HG03103 (cell line): ENCODE data around the gene HDAC11.

ENCODE experiments used
- ATAC-seq: cut with Tn5 transposase; IDR thresholded peaks from one replicate; pipeline ENCODE4 v1.9.1; 2021; ENCODE audit warnings: low read depth; ENCODE audit not compliant: unreplicated experiment

The HDAC11 gene

GRCh38 chr3:13537244-13537908 is 57.3 kb downstream of the HDAC11 start:
- no peak for ATAC-seq

GRCh38 chr3:13537909-13538296 is 57.8 kb downstream of the HDAC11 start:
- no peak for ATAC-seq

DNA sequence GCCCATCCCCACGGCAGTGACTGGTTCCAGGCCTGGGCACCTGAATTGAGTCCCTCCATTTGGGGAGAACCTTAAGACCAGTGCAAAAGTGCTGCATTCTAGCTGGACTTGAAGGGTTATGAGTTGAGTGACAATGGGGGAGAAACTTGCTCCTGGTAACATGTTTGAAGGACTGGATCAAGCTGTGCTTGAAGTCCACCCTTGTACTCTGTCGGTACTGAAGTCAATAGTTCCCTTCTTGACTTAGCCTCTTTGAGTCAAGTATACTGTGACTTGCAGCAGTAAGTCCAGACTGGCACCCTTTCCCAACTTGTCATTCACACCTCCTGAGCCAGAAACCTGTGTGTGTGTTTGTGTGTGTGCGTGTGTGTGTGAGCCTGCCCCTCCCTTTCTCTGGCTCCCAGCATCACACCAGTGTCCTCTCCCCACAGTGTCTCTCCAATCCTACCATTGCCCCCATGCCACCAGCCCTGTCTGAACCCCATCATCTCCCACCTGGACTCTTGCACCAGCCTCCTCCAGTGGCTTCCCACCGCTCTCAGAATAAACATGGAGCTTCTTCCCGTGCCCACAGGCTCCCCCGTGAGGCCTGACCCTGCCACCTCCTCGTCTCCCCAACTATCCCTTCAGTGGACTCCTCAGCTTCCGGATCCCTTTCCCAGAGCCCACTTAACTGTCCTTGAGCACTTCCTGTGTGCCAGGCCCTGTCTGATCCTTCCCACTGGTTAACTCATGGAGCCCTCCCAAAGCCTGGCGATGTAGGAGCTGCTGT is 58.6 kb downstream of the HDAC11 start:
- no peak for ATAC-seq

- ATAC-seq: no peak
These were observed 59.2 kb downstream of the HDAC11 start for GRCh38 chr3:13539292-13539638.

DNA sequence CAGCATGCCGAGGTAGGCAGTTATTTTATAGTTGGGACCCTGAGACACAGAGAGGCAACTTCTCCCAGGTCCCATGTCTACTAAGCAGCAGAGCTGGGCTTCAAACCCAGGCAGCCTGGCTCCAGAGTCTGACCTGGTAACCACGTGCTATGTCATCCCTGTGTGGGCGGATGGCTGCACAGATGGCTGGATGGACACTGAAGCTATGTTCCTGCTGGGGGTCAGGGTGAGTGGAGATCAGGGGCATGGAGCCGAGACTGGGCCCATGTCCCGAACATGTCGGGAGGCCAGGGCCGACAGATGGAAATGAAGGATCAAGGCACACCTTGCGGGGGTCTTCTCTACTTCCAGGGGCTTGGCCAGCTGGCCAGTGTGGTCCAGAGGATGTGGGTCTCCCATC is 59.6 kb downstream of the HDAC11 start:
- no peak for ATAC-seq

DNA sequence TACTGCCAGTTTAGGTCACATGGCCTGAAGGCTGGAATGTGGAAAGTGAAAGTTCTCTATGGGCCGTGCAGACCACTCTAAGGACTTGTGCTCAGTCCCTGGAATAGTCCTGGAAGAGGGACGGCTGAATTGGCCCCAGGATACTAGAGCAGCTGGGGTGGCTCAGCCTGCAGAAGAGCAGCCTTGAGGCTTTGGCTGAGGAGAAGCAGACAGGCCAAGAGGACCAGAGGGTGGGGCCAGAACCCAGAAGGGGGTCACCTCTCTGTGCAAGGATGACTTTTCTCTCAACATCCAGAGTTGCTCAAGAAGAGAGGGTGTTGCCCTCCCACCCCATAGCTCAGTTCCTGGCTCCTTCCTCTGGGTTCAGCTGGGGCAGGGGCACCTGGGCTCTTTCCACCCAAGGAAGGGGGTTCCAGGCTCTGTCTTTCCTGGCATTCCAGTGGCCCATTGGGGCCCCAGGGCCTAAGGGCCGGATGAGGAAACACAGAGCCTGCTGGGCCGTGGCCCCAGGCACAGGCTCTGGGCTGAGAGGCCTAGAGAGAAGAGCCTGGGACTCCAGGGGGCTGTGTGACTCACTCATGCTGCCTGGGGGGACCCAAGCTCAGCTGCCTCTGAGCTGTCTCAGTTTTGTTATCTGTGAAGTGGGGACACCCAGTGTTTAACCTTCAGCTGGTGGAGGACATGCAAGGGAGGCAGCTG is 60.3 kb downstream of the HDAC11 start:
- no peak for ATAC-seq

DNA sequence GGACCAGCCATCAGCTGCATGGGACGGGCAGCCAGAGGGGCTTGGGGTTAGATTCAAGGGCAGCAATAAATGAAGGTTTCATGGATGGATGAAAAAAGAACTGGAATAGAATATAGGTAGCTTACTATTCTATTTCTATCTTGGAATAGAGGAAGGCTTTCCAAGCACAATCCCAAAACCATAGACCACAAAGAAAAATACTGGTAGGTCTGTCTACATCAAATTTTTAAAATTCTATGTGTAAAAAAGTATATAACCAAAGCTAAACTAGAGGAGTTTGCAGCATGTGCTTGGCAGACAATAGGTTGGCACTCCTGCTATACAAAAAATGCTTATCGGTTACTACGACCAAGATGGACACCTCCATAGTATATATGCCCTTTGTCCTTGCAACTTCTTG is 61.6 kb downstream of the HDAC11 start:
- no peak for ATAC-seq

DNA sequence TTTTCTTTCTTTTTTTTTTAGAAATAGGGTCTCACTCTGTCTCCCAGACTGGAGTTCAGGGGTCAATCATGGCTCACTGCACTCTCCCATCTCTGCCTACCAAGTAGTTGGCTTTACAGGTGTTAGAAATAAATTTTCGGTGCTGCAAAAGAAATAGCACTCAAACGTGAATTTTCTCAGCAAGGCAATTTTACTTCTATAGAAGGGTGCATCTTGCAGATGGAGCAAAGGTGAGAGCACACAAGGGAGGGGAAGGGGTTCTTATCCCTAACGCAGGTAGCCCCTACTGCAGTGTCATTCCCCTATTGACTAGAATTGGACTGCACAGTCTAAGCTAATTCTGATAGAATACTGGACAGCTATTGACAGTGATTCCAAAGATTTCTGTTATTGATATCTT is 62.0 kb downstream of the HDAC11 start:
- ATAC-seq: no peak

DNA sequence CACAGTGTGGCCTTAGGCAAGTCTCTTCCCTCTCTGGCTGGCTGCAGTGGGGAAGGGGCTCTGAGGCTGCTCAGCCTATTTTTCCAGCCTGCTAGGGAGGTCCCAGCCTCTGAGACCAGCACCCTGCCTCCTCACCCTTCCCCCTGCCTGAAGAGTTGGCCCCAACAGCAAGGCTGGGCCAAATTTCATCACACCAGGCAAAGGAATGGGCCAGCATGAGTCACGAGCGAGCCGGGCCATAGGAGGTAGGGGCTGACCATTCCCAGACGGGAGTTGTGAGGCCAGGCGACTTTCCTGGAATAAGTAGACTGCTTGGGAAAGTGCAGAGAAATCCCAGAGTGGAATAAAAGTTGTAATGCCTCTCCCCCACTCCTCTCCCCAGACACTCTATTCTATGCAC is 63.1 kb downstream of the HDAC11 start:
- ATAC-seq: no peak

DNA sequence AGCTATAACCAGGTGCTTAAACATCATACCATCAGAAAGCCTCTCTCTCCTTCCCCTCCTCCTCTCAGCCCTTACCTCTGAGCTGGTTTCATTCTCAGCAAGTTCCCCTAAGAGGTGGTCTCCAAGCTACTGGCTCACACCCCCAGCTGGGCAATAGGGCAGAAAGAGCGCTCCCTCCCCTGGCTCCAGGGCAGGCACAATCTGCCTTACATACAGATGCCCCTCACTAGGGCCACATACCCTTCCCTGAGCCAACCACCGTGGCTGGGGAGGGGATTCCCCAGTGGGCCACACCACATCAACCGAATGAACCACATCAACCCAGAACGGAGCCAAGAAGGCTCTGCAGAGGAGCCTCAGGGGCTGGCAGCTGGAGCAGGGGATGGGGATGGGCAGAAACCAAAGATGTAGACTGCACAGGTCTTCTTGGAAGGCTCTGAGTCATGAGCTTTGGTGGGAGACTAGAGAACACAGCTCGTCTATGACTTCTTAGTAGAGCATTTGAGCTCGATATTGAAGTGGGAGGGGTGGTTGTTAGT is 64.3 kb downstream of the HDAC11 start:
- ATAC-seq: no peak

- no peak for ATAC-seq
These were observed 65.0 kb downstream of the HDAC11 start for GRCh38 chr3:13544951-13545651.

DNA sequence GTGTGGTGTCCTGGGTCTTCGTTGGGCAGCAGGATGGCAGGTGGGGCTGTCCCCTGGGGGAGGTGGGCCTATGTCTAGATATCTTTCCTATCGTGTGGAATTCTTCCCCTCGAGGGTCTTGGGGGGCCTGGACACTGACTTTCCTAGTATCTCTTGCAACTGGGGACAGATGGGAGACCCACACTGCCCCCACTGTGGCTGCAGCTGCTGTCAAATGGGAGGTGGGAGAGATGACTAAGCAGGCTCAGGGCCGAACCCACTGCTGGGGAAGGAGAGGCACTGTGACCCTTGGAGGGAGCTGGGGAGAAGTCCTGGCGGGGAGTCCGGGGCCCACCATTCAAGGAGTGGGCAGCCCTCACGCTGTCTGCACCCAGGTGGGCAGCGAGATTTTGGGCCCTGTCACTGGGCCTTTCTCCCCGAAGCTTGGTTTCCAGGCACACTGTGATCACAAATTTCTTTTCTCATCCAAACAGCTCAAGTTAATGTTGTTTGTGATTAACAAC is 65.9 kb downstream of the HDAC11 start:
- ATAC-seq: no peak

DNA sequence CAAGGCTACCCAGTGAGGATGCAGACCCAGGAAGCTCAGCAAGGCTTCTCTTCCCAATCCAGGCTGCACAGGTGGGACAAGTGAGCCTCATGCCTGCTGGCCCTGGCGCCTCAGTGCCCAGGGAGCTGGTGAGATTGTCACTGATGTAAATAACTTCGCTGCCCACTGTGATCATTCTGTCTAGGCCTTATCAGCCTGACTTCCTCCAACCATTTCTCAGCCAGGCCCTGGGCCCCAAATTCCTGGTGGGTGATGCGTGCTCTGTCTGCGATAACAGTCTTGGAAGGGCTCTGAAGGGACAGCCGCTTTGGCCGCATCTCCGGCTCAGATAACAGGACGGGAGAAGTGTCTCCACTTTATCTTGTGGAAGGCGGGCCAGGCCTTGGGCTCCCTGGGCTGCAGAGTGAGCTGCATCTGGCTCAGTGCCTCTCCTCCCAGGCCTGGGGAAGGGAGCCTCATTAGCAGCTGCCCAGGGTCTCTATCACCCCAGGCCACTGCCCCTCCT is 66.6 kb downstream of the HDAC11 start:
- ATAC-seq: no peak

- no peak for ATAC-seq
These were observed 67.7 kb downstream of the HDAC11 start for GRCh38 chr3:13547591-13548371.

DNA sequence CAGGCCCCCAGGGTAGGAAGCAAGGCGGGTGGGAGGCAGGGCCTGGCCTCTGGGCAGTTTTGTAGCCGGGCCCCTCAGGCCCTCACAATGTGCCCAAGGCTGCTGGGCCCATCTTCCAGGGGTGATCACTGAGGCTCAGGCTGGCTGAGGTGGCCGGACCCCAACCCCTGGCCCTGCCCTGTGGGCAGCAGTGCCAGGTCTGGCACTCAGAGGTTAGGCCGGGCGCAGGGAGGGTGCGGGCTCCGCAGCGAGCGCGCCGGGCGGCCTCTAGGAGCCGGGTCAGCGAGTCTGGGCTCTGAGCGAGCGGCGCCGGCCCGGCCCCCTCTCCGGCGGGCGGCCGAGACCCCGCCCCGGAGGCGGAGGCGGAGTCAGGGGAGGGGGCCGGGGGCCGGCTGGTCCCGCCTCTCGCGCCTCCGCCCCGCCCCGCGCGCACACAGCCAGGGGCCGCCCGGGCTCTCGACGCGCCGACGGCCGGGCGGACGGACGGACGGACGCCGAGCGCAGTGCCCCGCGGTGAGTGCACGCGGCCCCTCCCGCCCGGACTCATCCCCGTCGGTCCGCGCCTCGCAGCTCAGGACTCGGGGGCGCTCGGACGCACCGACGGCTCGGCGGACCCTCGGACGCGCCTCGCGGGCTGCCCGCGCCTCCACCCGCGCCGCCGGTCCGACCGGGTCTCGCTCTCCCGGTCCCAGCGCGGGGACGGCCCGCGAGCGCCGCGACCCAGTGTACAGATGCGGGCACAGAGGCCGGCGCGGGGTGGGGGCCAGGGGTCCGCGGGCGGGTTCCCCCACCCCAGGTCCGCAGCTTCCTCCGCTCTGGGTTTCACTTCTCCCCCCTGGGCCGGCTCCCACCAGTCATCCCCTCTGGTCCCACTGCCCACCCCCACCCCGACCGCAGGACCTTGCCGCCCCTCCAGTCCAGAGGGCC is 68.9 kb downstream of the HDAC11 start, which contains the start of gene FBLN2:
FBLN2 (plus strand) TSS at position 430 of the 927 bp plus-strand sequence. CDS start 21,231 bp downstream, outside the sequence.
- ATAC-seq: no peak

GRCh38 chr3:13549623-13550422 is 69.7 kb downstream of the HDAC11 start:
- ATAC-seq: no peak

- ATAC-seq: no peak
These were observed 70.3 kb downstream of the HDAC11 start for GRCh38 chr3:13550423-13550690.

DNA sequence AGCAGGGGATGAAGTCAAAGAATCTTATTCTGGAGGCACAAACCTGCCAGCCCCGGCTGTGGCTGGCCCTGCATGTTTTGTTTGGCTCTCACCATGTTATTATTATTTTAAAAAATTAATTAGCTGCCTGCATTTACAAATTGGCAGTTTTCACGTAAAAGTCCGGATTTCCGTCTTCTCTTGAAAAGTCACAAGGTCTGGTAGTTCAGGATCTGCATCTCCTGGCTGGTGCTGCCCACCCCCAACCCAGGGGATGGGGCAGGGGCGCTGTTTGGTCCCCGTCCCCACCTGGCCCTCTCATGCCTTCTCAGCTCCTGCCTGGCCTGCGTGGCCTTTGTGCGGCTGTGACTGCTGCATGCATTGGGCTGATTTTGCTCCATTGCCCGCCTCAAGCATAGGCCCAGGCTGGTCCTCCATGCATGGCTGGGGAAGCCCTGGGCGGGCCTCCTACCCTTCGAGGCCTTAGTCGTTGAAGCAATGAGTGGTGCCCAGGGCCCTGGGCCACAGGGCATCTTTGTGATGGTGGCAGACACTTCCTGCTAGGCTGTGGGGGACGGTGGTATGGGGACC is 70.8 kb downstream of the HDAC11 start:
- no peak for ATAC-seq
